H1 (cell line): ENCODE data around the gene CPED1. TPM values are rescaled to one million over a fixed set of nuclear protein-coding genes. Genes with fewer than 3 reads are reported as not detected.

ENCODE experiments used
- CTCF ChIA-PET: fragments of 300-600 bp; sonication (Branson Sonifier 250); formaldehyde crosslinking; loops from one replicate; lab custom pipeline; 2021; ENCODE audit not compliant: partially characterized antibody; lab: Charles Lee
- POLR2A ChIA-PET: fragments of 300-600 bp; sonication (Branson Sonifier 250); formaldehyde crosslinking; loops from one replicate; lab custom pipeline; 2021; ENCODE audit warnings: inconsistent platforms; ENCODE audit not compliant: partially characterized antibody; lab: Charles Lee
- DNase-seq, 2 experiments: peaks; one replicate each; pipeline versions ENCODE4 v3.0.0 to v3.0.0-alpha.2; 2010 to 2022; ENCODE audit warnings: low spot score in 2 of 2, low read depth in 1 of 2, mixed read lengths in 1 of 2
- FAIRE-seq: peaks from 2 replicates; lab custom pipeline; 2011; peaks lifted over from hg19 to GRCh38; lab: Jason Lieb, UNC
- H2AFZ ChIP-seq: 2 replicates; pipeline ENCODE4 v1.8.1; 2012; ENCODE audit warnings: low read length, inconsistent platforms
- H2AK5ac ChIP-seq: 2 replicates; pipeline ENCODE4 v1.6.1; 2013; ENCODE audit warnings: low read depth, low read length
- H2BK120ac ChIP-seq: replicated peaks from 2 replicates; pipeline ENCODE3; 2013; ENCODE audit warnings: low read depth, low read length, inconsistent platforms
- H2BK12ac ChIP-seq: 2 replicates; pipeline ENCODE4 v1.6.1; 2013; ENCODE audit warnings: low read depth, low read length
- H2BK15ac ChIP-seq: 2 replicates; pipeline ENCODE4 v1.6.1; 2013; ENCODE audit warnings: low read length
- H2BK20ac ChIP-seq: 2 replicates; pipeline ENCODE4 v1.6.1; 2013; ENCODE audit warnings: low read length
- H2BK5ac ChIP-seq: 2 replicates; pipeline ENCODE4 v1.6.1; 2013; ENCODE audit warnings: low read depth, low read length
- H3K14ac ChIP-seq: 2 replicates; pipeline ENCODE4 v1.6.1; 2013; ENCODE audit warnings: inconsistent platforms; ENCODE audit not compliant: insufficient read length
- H3K18ac ChIP-seq: 2 replicates; pipeline ENCODE4 v1.6.1; 2013; ENCODE audit warnings: low read length; ENCODE audit errors: extremely low read depth
- H3K23ac ChIP-seq: 2 replicates; pipeline ENCODE4 v1.6.1; 2013; ENCODE audit warnings: inconsistent platforms; ENCODE audit not compliant: insufficient read length
- H3K23me2 ChIP-seq: 2 replicates; pipeline ENCODE4 v1.6.1; 2013; ENCODE audit warnings: low read depth, low read length
- H3K27ac ChIP-seq: 2 replicates; pipeline ENCODE4 v1.6.1; 2011; ENCODE audit warnings: low read depth, low read length, inconsistent platforms
- H3K27me3 ChIP-seq, 4 experiments: replicated peaks in 1 of 4; 1 replicate in 1 of 4; 2 replicates in 3 of 4; pipeline versions ENCODE4 v1.6.1 to v1.8.1; 2011 to 2013; ENCODE audit warnings: low read length in 3 of 4, mild to moderate bottlenecking in 3 of 4, inconsistent platforms in 2 of 4, mixed read lengths in 2 of 4, moderate library complexity in 1 of 4; ENCODE audit not compliant: control insufficient read depth in 3 of 4, insufficient read depth in 3 of 4; ENCODE audit errors: extremely low read depth in 1 of 4
- H3K36me3 ChIP-seq, 4 experiments: 2 replicates each; pipeline versions ENCODE4 v1.6.1 to v1.8.1; 2011 to 2013; ENCODE audit warnings: mild to moderate bottlenecking in 4 of 4, low read length in 3 of 4, moderate library complexity in 2 of 4, control low read depth in 1 of 4, inconsistent platforms in 1 of 4; ENCODE audit not compliant: insufficient read depth in 4 of 4, control insufficient read depth in 2 of 4
- H3K4ac ChIP-seq: replicated peaks from 2 replicates; pipeline ENCODE3; 2013; ENCODE audit warnings: low read length, low read depth, mixed read lengths, inconsistent platforms; ENCODE audit not compliant: insufficient read length
- H3K4me1 ChIP-seq, 4 experiments: replicated peaks in 1 of 4; 1 replicate in 1 of 4; 2 replicates in 3 of 4; pipeline versions ENCODE4 v1.6.1 to v1.8.1; 2011 to 2013; ENCODE audit warnings: low read length in 3 of 4, inconsistent platforms in 2 of 4, mixed read lengths in 1 of 4; ENCODE audit not compliant: insufficient read depth in 4 of 4, control insufficient read depth in 3 of 4
- H3K4me2 ChIP-seq, 2 experiments: 2 replicates each; pipeline versions ENCODE4 v1.6.1 to v1.8.1; 2011 to 2013; ENCODE audit warnings: low read depth in 2 of 2, low read length in 2 of 2, control low read depth in 1 of 2, inconsistent platforms in 1 of 2, mild to moderate bottlenecking in 1 of 2; ENCODE audit not compliant: insufficient read depth in 1 of 2
- H3K4me3 ChIP-seq, 4 experiments: fragments of 200-600, 300-600 bp in 1 of 4; sonication (generic), shearing (Covaris generic), sonication (Bioruptor Twin) in 1 of 4; 2 replicates each; pipeline versions ENCODE4 v1.5.1 to v1.8.1; 2011 to 2016; ENCODE audit warnings: low read length in 4 of 4, low read depth in 3 of 4, control low read depth in 2 of 4, inconsistent platforms in 2 of 4, mild to moderate bottlenecking in 2 of 4, mixed read lengths in 1 of 4, moderate library complexity in 1 of 4; ENCODE audit not compliant: insufficient read depth in 2 of 4; ENCODE audit errors: extremely low read depth in 1 of 4
- H3K56ac ChIP-seq: replicated peaks from 2 replicates; pipeline ENCODE3; 2013; ENCODE audit warnings: low read depth, mild to moderate bottlenecking, mixed read lengths, low read length, inconsistent platforms; ENCODE audit not compliant: insufficient read length
- H3K79me1 ChIP-seq: 2 replicates; pipeline ENCODE4 v1.6.1; 2013; ENCODE audit warnings: low read depth, low read length, control low read depth
- H3K79me2 ChIP-seq, 2 experiments: 2 replicates each; pipeline versions ENCODE4 v1.6.1 to v1.8.1; 2012 to 2013; ENCODE audit warnings: low read length in 2 of 2, mild to moderate bottlenecking in 2 of 2, inconsistent platforms in 1 of 2; ENCODE audit not compliant: insufficient read depth in 2 of 2, control insufficient read depth in 1 of 2
- H3K9ac ChIP-seq, 4 experiments: replicated peaks in 1 of 4; 1 replicate in 1 of 4; 2 replicates in 3 of 4; pipeline versions ENCODE4 v1.6.1 to v1.8.1; 2011 to 2013; ENCODE audit warnings: low read depth in 3 of 4, low read length in 3 of 4, control low read depth in 2 of 4, mild to moderate bottlenecking in 2 of 4, moderate library complexity in 2 of 4, inconsistent platforms in 1 of 4; ENCODE audit errors: extremely low read depth in 1 of 4
- H3K9me3 ChIP-seq, 2 experiments: 2 replicates each; pipeline versions ENCODE4 v1.6.1 to v1.8.1; 2012 to 2013; ENCODE audit warnings: mild to moderate bottlenecking in 2 of 2, moderate library complexity in 2 of 2, control low read depth in 1 of 2, inconsistent platforms in 1 of 2, low read depth in 1 of 2, low read length in 1 of 2, mixed read lengths in 1 of 2; ENCODE audit not compliant: insufficient read depth in 2 of 2
- H4K20me1 ChIP-seq, 2 experiments: replicated peaks in 1 of 2; 2 replicates each; pipeline versions ENCODE3 to v1.8.1; 2011 to 2013; ENCODE audit warnings: inconsistent platforms in 2 of 2, low read length in 2 of 2, mild to moderate bottlenecking in 1 of 2; ENCODE audit not compliant: insufficient read depth in 2 of 2, control insufficient read depth in 1 of 2
- H4K5ac ChIP-seq: 2 replicates; pipeline ENCODE4 v1.6.1; 2013; ENCODE audit warnings: low read length, low read depth, mixed read lengths, inconsistent platforms; ENCODE audit not compliant: insufficient read length
- H4K8ac ChIP-seq: 2 replicates; pipeline ENCODE4 v1.8.0; 2013; ENCODE audit warnings: mild to moderate bottlenecking, moderate library complexity, low read length, inconsistent platforms; ENCODE audit not compliant: insufficient read depth; ENCODE audit errors: extremely low read depth
- H4K91ac ChIP-seq: replicated peaks from 2 replicates; pipeline ENCODE3; 2013; ENCODE audit warnings: low read length, mixed read lengths, inconsistent platforms; ENCODE audit not compliant: insufficient read length
- ASH2L ChIP-seq: fragments of 200-600, 300-600 bp; sonication (generic); IDR thresholded peaks from one replicate; pipeline ENCODE4 v1.7.1; 2017; ENCODE audit warnings: low read length
- CEBPB ChIP-seq: IDR thresholded peaks from 2 replicates; pipeline ENCODE4 v1.6.1; 2012; ENCODE audit warnings: low read depth, low read length
- CTCF ChIP-seq, 3 experiments: IDR thresholded peaks; 1 replicate in 2 of 3; 2 replicates in 1 of 3; pipeline versions ENCODE4 v1.5.1 to v1.6.1; 2011; ENCODE audit warnings: low read length in 3 of 3, mild to moderate bottlenecking in 3 of 3, inconsistent platforms in 2 of 3, low read depth in 1 of 3, moderate library complexity in 1 of 3; ENCODE audit not compliant: insufficient read depth in 1 of 3; ENCODE audit errors: control extremely low read depth in 1 of 3
- GTF2F1 ChIP-seq: IDR thresholded peaks from 2 replicates; pipeline ENCODE4 v1.6.1; 2012; ENCODE audit warnings: low read depth, low read length, improper control_type of control experiment, borderline replicate concordance
- KDM5A ChIP-seq: fragments of 200-600 bp; IDR thresholded peaks from 2 replicates; pipeline ENCODE4 v1.7.1; 2012; ENCODE audit warnings: mild to moderate bottlenecking, low read length, inconsistent platforms, mixed read lengths
- POLR2A ChIP-seq, 2 experiments: IDR thresholded peaks; 1 replicate in 1 of 2; 2 replicates in 1 of 2; pipeline ENCODE4 v1.6.1; 2011; ENCODE audit warnings: low read depth in 2 of 2, low read length in 2 of 2, mild to moderate bottlenecking in 2 of 2; ENCODE audit errors: control extremely low read depth in 1 of 2
- RAD21 ChIP-seq, 2 experiments: IDR thresholded peaks in 1 of 2; conservative IDR thresholded peaks in 1 of 2; 2 replicates each; pipeline ENCODE4 v1.6.1; 2011; ENCODE audit warnings: low read depth in 2 of 2, low read length in 2 of 2, improper control_type of control experiment in 1 of 2, inconsistent platforms in 1 of 2, mild to moderate bottlenecking in 1 of 2, moderate library complexity in 1 of 2
- RFX5 ChIP-seq: IDR thresholded peaks from 2 replicates; pipeline ENCODE4 v1.6.1; 2011; ENCODE audit warnings: low read depth, low read length, improper control_type of control experiment, borderline replicate concordance
- SIX5 ChIP-seq: IDR thresholded peaks from 2 replicates; pipeline ENCODE4 v1.6.1; 2011; ENCODE audit warnings: mild to moderate bottlenecking, low read depth, low read length
- SUZ12 ChIP-seq: fragments of 200-600 bp; sonication (generic); IDR thresholded peaks from 2 replicates; pipeline ENCODE4 v1.6.1; 2012; ENCODE audit warnings: mild to moderate bottlenecking, inconsistent platforms, low read length, moderate library complexity, mixed read lengths
- TAF7 ChIP-seq: optimal IDR thresholded peaks from 2 replicates; pipeline ENCODE3; 2011; ENCODE audit warnings: low read depth, mild to moderate bottlenecking, inconsistent platforms, low read length, moderate library complexity, borderline replicate concordance
- TCF12 ChIP-seq: IDR thresholded peaks from 2 replicates; pipeline ENCODE4 v1.6.1; 2011; ENCODE audit warnings: low read depth, mild to moderate bottlenecking, low read length
- YY1 ChIP-seq: IDR thresholded peaks from 2 replicates; pipeline ENCODE4 v1.6.1; 2011; ENCODE audit warnings: low read depth, mild to moderate bottlenecking, low read length
- WGBS, 2 experiments: shearing (Covaris generic) in 1 of 2; methylation state at CpG; one replicate each; pipeline versions ENCODE4 v1.1.6 to v1.1.7; 2013 to 2015; ENCODE audit warnings: low lambda C conversion rate in 2 of 2, mixed read lengths in 2 of 2, inconsistent platforms in 1 of 2, low coverage in 1 of 2, missing lambda C conversion rate in 1 of 2; ENCODE audit not compliant: insufficient replicate concordance in 2 of 2, insufficient coverage in 1 of 2, insufficient read length in 1 of 2; ENCODE audit errors: extremely low coverage in 1 of 2, missing lambda C conversion rate in 1 of 2; 5-methylcytosine and 5-hydroxymethylcytosine counted together
- polyA plus RNA-seq, 7 experiments: library from polyadenylated mRNA; depleted of rRNA in 3 of 7; stranded (reverse) in 5 of 7; unstranded in 2 of 7; fragments of >200 nt in 5 of 7; fragments of 200-250 nt in 2 of 7; gene quantifications; 1 replicate in 5 of 7; 2 replicates in 1 of 7; 4 replicates in 1 of 7; pipeline versions ENCODE4 v1.2.1 to v1.2.3, GENCODE V29; 2011 to 2013; ENCODE audit warnings: missing spikeins in 2 of 7, mixed read lengths in 2 of 7
- total RNA-seq: library from RNA; stranded (reverse); fragmentation: NEBNext Ultra II Directional; extraction: Animal tissue kit (Norgen Biotek cat#: 25700); gene quantifications from 2 replicates; pipeline ENCODE4 v1.2.1, GENCODE V29; 2021

CPED1 gene
- total and polyA plus RNA-seq, 2 of the 8 experiments (the other 6 are each of a cell fraction or from before 2014, with no cell fraction given) = 0.08 to 0.39 TPM

DNA sequence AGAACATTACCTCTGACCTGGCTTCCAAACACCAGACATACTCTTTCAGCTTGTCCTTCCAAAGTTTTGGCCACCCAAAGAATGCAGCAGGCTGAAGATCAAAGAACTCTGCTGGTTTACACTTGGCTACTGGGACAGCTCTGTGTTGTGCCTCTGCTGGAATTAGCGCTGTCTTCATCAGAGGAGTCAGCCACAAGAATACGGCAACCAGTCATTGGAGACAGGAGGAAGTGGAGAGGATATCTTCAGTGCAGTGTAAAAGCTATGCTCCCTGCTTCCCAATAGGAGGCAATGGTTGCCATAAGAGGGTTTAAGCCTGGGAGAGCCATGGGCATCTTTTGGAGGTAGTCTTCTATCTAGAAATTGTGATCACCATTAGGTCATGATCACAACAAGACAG, 213.6 kb downstream of the CPED1 start:
- POLR2A ChIA-PET = no interaction called here
- no peaks in the 10 kb centered on the region for H3K9me3 ChIP-seq
- DNase-seq (no peak), FAIRE-seq (no peak)
- no peak overlapping the region for H2AFZ ChIP-seq
- no peak overlapping the region for H3K27ac ChIP-seq
- CTCF ChIA-PET = no interaction called here
- no peaks in the 10 kb centered on the region for H3K23me2 ChIP-seq
- H3K56ac ChIP-seq = no peak overlapping the region
- peaks cover 0 to 4% (median 2%) of the 10 kb centered on the region in 4 experiments; a peak in 4 of 7 replicates for H3K4me1 ChIP-seq
- no peak overlapping the region for H3K23ac ChIP-seq
- no peak overlapping the region for H3K18ac ChIP-seq
- H3K27me3 ChIP-seq = no peaks in the 10 kb centered on the region
- H3K9ac ChIP-seq = no peak overlapping the region
- no peak overlapping the region for H4K5ac ChIP-seq
- no peak overlapping the region for H2BK15ac ChIP-seq
- no peak overlapping the region for H3K4ac ChIP-seq
- no peak overlapping the region for H4K91ac ChIP-seq
- H4K20me1 ChIP-seq = no peaks in the 10 kb centered on the region
- no peak overlapping the region for H2BK5ac ChIP-seq
- no peak overlapping the region for H4K8ac ChIP-seq
- no peak overlapping the region for H2BK12ac ChIP-seq
- H2BK120ac ChIP-seq = no peak overlapping the region
- H2BK20ac ChIP-seq = no peak overlapping the region
- 100% methylated on average over 2 of the region's 2 CpGs; no CpG with 5 or more reads in 1 of the 2 experiments for whole genome bisulfite sequencing, 2 experiments
- H3K79me2 ChIP-seq = no peaks in the 10 kb centered on the region
- no peaks in the 10 kb centered on the region for H3K79me1 ChIP-seq
- H3K36me3 ChIP-seq = no peaks in the 10 kb centered on the region
- H3K4me2 ChIP-seq = no peak overlapping the region
- H2AK5ac ChIP-seq = no peak overlapping the region
- no peak overlapping the region for H3K4me3 ChIP-seq
- no peak overlapping the region for H3K14ac ChIP-seq
- TF ChIP-seq GTF2F1 (no peak), SIX5 (no peak), TCF12 (no peak), CTCF (IDR thresholded peaks at IDR 0.05; ENCODE audit: control extremely low read depth in 1 of 3, insufficient read depth in 1 of 3, low read depth in 1 of 3, low read length in 3 of 3) (peak in 1 of 3 experiments; percentile 28; a peak in 1 of 4 replicates), RFX5 (no peak), SUZ12 (no peak), POLR2A (IDR thresholded peaks at IDR 0.05; ENCODE audit: control extremely low read depth in 1 of 2, low read depth in 2 of 2, low read length in 2 of 2) (no peak), YY1 (no peak), RAD21 (IDR thresholded peaks at IDR 0.05 in 1 of 2, conservative IDR thresholded peaks at IDR 0.05 in 1 of 2; ENCODE audit: low read depth in 2 of 2, low read length in 2 of 2) (peak in 1 of 2 experiments; percentile 3; a peak in 1 of 4 replicates), KDM5A (no peak), TAF7 (no peak), ASH2L (no peak), CEBPB (no peak)
